Activated CD8-positive, alpha-beta memory T cell treated with anti-CD3 and anti-CD28 coated beads, Interleukin-2, amount 50 U/mL, for 1 hour (primary cell): Measurements from ENCODE around the gene SLC12A7.

Source experiments
- DNase-seq: peaks from one replicate; pipeline ENCODE4 v3.0.0-alpha.2; 2020; ENCODE audit errors: extremely low read depth

SLC12A7 gene

GRCh38 chr5:1125030-1125357, 13.1 kb upstream of the SLC12A7 start:
- no peak for DNase-seq

- no peak for DNase-seq
Measured at GRCh38 chr5:1124205-1125029, 12.6 kb upstream of the SLC12A7 start.

GRCh38 chr5:1123418-1124147, 11.7 kb upstream of the SLC12A7 start:
- no peak for DNase-seq

- DNase-seq: no peak
Measured at GRCh38 chr5:1122511-1123294, 10.8 kb upstream of the SLC12A7 start.

GRCh38 chr5:1121891-1122290, 10.0 kb upstream of the SLC12A7 start:
- no peak for DNase-seq

GRCh38 chr5:1121044-1121443, 9.2 kb upstream of the SLC12A7 start:
- no peak for DNase-seq

GRCh38 chr5:1120236-1120999, 8.6 kb upstream of the SLC12A7 start:
- DNase-seq: no peak

GRCh38 chr5:1119312-1119831, 7.5 kb upstream of the SLC12A7 start:
- DNase-seq: no peak

GRCh38 chr5:1118738-1119137, 6.9 kb upstream of the SLC12A7 start:
- no peak for DNase-seq

GRCh38 chr5:1118231-1118698, 6.4 kb upstream of the SLC12A7 start:
- DNase-seq: no peak

GRCh38 chr5:1116977-1117376, 5.1 kb upstream of the SLC12A7 start:
- no peak for DNase-seq

GRCh38 chr5:1116109-1116740, 4.4 kb upstream of the SLC12A7 start:
- DNase-seq: no peak

- DNase-seq: no peak
Measured at GRCh38 chr5:1115123-1115815, 3.4 kb upstream of the SLC12A7 start.

GRCh38 chr5:1113805-1114586, 2.1 kb upstream of the SLC12A7 start:
- DNase-seq: no peak

GRCh38 chr5:1113332-1113690, 1.4 kb upstream of the SLC12A7 start:
- no peak for DNase-seq

- no peak for DNase-seq
Measured at GRCh38 chr5:1112596-1113331, 901 bp upstream of the SLC12A7 start.

- DNase-seq: no peak
Measured at GRCh38 chr5:1111241-1111726, 579 bp downstream of the SLC12A7 start.

- DNase-seq: no peak
Measured at GRCh38 chr5:1110307-1111240, 1.3 kb downstream of the SLC12A7 start.
